CD4-positive, alpha-beta T cell (primary cell): Measurements from ENCODE around the gene TRAF3. TPM values are rescaled to one million over a fixed set of nuclear protein-coding genes. Genes with fewer than 3 reads are reported as not detected.

Source experiments
- ATAC-seq: fragments of 200-7000 bp; cut with Tn5 transposase; one replicate; pipeline ENCODE4 v1.10.0; 2022; ENCODE audit warnings: mild to moderate bottlenecking; ENCODE audit not compliant: poor library complexity
- CTCF ChIA-PET: fragments of 350-600 bp; sonication (Branson Sonifier 250); formaldehyde crosslinking; loops from one replicate; lab custom pipeline; 2021; ENCODE audit warnings: antibody characterized with exemption, inconsistent platforms; lab: Charles Lee
- POLR2A ChIA-PET: fragments of 350-600 bp; sonication (Branson Sonifier 250); formaldehyde crosslinking; loops from one replicate; lab custom pipeline; 2021; ENCODE audit warnings: antibody characterized with exemption, inconsistent platforms; lab: Charles Lee
- DNase-seq, 14 experiments: peaks; one replicate each; pipeline ENCODE4 v3.0.0-alpha.2; 2013 to 2020; ENCODE audit warnings: mixed read lengths in 2 of 14
- H3K27ac ChIP-seq, 2 donors: one replicate each; pipeline versions ENCODE4 v1.5.1 to v1.7.0; 2013; ENCODE audit warnings: low read length in 2 of 2, low read depth in 1 of 2, mild to moderate bottlenecking in 1 of 2
- H3K27me3 ChIP-seq, 2 experiments: 1 replicate in 1 of 2; 2 replicates in 1 of 2; pipeline versions ENCODE4 v1.6.1 to v1.7.0; 2013; ENCODE audit warnings: low read length in 2 of 2, control low read depth in 1 of 2, mild to moderate bottlenecking in 1 of 2, moderate library complexity in 1 of 2; ENCODE audit not compliant: insufficient read depth in 2 of 2, control insufficient read depth in 1 of 2
- H3K36me3 ChIP-seq: one replicate; pipeline ENCODE4 v1.6.1; 2013; ENCODE audit warnings: low read length, control low read depth; ENCODE audit not compliant: insufficient read depth
- H3K4me1 ChIP-seq: one replicate; pipeline ENCODE4 v1.6.1; 2013; ENCODE audit warnings: low read length, control low read depth; ENCODE audit not compliant: insufficient read depth
- H3K4me3 ChIP-seq: one replicate; pipeline ENCODE4 v1.5.1; 2013; ENCODE audit warnings: mild to moderate bottlenecking, low read length, moderate library complexity
- H3K9me3 ChIP-seq, 2 experiments: 1 replicate in 1 of 2; 2 replicates in 1 of 2; pipeline versions ENCODE4 v1.6.1 to v1.7.0; 2013; ENCODE audit warnings: low read length in 2 of 2, mild to moderate bottlenecking in 2 of 2, control low read depth in 1 of 2, moderate library complexity in 1 of 2; ENCODE audit not compliant: control insufficient read depth in 1 of 2, insufficient read depth in 1 of 2
- H3K27ac Mint-ChIP-seq: one replicate; pipeline ENCODE4 v1.8.0; 2020; ENCODE audit warnings: mixed read lengths
- H3K27me3 Mint-ChIP-seq: one replicate; pipeline ENCODE4 v1.8.0; 2021; ENCODE audit warnings: mixed read lengths
- H3K36me3 Mint-ChIP-seq: one replicate; pipeline ENCODE4 v1.8.0; 2021; ENCODE audit warnings: low read depth, mixed read lengths
- H3K4me1 Mint-ChIP-seq: one replicate; pipeline ENCODE4 v1.8.0; 2021; ENCODE audit warnings: low read depth, mixed read lengths
- H3K4me3 Mint-ChIP-seq: one replicate; pipeline ENCODE4 v1.8.0; 2020; ENCODE audit warnings: mild to moderate bottlenecking, mixed read lengths
- H3K9me3 Mint-ChIP-seq: one replicate; pipeline ENCODE4 v1.8.0; 2020; ENCODE audit warnings: mixed read lengths
- intact Hi-C, 2 experiments: fragments of 100-400 bp; cut with DNase I in 1 of 2; cut with micrococcal nuclease in 1 of 2; formaldehyde crosslinking; loops; one replicate each; pipeline versions ENCODE4 v1.15.1 to v1.9.0; 2023 to 2025; cut with DNase I, micrococcal nuclease
- total RNA-seq, 174 experiments: library from RNA in 2 of 174; stranded (reverse) in 2 of 174; gene quantifications; one replicate each; pipeline ENCODE4 v1.2.3 and lab custom pipeline; 2021 to 2026
- TF ChIP-seq, protein P1 (sequence below): fragments of 200-600 bp; IDR thresholded peaks from one replicate; pipeline ENCODE4 v1.8.0; 2022; ENCODE audit warnings: antibody characterized with exemption, mild to moderate bottlenecking

Gene TRAF3
- total RNA-seq, 2 experiments from 2014 or later, result 27.1 to 32.4 TPM

DNA sequence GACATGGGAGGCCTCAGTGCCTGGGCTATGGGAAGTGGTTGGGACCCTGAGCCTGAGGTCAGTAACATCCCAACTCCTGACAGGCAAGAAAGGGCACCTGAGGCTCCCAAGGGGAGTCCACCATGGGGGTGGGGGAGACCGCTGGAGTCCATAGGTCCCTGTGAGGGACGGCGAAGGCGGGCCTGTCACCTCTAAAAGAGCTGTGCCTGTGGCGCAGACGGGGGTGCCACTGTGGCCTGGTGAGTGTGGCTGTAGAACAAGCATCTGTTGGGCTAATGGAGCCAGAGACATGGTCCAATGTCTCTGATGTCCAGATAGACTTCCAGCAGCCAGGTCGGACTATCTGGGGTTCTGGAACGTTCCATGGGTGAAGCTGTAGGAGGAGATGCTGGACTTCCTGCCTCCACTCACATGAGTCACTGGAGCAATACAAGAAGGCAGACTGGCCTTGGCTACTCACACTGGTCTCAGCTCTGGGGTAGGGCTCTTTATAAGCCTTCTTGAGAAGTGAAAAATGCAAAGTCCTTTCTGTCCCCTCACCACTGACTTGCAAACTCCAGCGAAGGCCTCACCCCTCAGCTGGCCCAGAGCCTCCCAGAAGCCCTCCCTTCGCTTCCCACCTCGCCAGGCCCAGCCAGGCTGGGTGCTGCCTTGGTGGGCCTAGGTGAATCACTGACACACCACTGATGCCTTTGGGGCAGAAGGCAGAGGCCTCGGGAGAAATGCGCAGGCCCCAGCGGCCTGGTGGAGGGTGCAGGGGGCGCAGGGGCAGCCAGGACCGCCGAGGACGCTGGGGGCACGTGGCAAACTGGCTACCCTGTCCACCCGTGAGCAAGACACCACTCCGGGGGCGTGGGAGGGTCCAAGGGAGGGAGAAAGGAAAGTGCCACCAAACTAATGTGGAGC, 1.1 kb upstream of the TRAF3 start:
- ATAC-seq, result no peak
- Histone ChIP-seq H3K27me3 (no peaks in the 10 kb centered on the region), H3K4me1 (peaks cover 54% of the 10 kb centered on the region), H3K9me3 (no peaks in the 10 kb centered on the region), H3K36me3 (peaks cover 3% of the 10 kb centered on the region), H3K27ac (peak overlapping the region; percentile 84 to 92), H3K4me3 (peak overlapping the region; percentile 46)
- Mint-ChIP-seq H3K27ac (peak overlapping the region; percentile 94), H3K4me3 (peak overlapping the region; percentile 97), H3K27me3 (no peaks in the 10 kb centered on the region), H3K4me1 (peaks cover 41% of the 10 kb centered on the region), H3K9me3 (no peaks in the 10 kb centered on the region), H3K36me3 (peaks cover 9% of the 10 kb centered on the region)
- peak in 4 of 14 experiments; percentile 8 to 50 (median 40) for DNase-seq
- ChIA-PET POLR2A (interaction anchor here (0.7 kb wide), 1 partner anchor 732 kb away, joined by 3 read pairs; no protein-coding TSS in a partner anchor), CTCF (no interaction called here)
- intact Hi-C loops, result loop anchor here (1.0 to 10.0 kb wide), 8 partner anchors 41 to 689 kb away; partner anchors contain the start of genes RCOR1 (in 2 of the 2), CDC42BPB (in 1 of the 2), EIF5 (in 1 of the 2) and HSP90AA1 (in 1 of the 2)
- TF ChIP-seq, protein P1, sequence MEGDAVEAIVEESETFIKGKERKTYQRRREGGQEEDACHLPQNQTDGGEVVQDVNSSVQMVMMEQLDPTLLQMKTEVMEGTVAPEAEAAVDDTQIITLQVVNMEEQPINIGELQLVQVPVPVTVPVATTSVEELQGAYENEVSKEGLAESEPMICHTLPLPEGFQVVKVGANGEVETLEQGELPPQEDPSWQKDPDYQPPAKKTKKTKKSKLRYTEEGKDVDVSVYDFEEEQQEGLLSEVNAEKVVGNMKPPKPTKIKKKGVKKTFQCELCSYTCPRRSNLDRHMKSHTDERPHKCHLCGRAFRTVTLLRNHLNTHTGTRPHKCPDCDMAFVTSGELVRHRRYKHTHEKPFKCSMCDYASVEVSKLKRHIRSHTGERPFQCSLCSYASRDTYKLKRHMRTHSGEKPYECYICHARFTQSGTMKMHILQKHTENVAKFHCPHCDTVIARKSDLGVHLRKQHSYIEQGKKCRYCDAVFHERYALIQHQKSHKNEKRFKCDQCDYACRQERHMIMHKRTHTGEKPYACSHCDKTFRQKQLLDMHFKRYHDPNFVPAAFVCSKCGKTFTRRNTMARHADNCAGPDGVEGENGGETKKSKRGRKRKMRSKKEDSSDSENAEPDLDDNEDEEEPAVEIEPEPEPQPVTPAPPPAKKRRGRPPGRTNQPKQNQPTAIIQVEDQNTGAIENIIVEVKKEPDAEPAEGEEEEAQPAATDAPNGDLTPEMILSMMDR, result no peak

GRCh38 chr14:102777711-102778337, 575 bp downstream of the TRAF3 start:
- no peaks in the 10 kb centered on the region for H3K9me3 Mint-ChIP-seq
- H3K4me1 Mint-ChIP-seq, result peaks cover 48% of the 10 kb centered on the region
- TF ChIP-seq, protein P1, result no peak
- H3K4me1 ChIP-seq, result peaks cover 66% of the 10 kb centered on the region
- H3K4me3 ChIP-seq, result peak overlapping the region; percentile 82
- no peaks in the 10 kb centered on the region for H3K27me3 Mint-ChIP-seq
- CTCF ChIA-PET, result no interaction called here
- POLR2A ChIA-PET, result interaction anchor here (1.0 kb wide), 1 partner anchor 72 kb away, joined by 3 read pairs; no protein-coding TSS in a partner anchor
- no peaks in the 10 kb centered on the region for H3K27me3 ChIP-seq
- intact Hi-C loops, result loop anchor here (5.0 to 10.0 kb wide), 5 partner anchors 39 to 691 kb away; partner anchors contain the start of genes CDC42BPB (in 1 of the 2), EIF5 (in 1 of the 2), HSP90AA1 (in 1 of the 2) and RCOR1 (in 1 of the 2)
- no peaks in the 10 kb centered on the region for H3K9me3 ChIP-seq
- peaks cover 9% of the 10 kb centered on the region for H3K36me3 Mint-ChIP-seq
- peaks cover 3% of the 10 kb centered on the region for H3K36me3 ChIP-seq
- ATAC-seq (peak; percentile 8), DNase-seq (peak in 6 of 14 experiments; percentile 8 to 36 (median 17))
- peak overlapping the region; percentile 90 for H3K27ac Mint-ChIP-seq
- H3K4me3 Mint-ChIP-seq, result peak overlapping the region; percentile 91
- H3K27ac ChIP-seq, result peak overlapping the region in 1 of 2 donors; percentile 50
